Measurements from ENCODE around the gene CATSPERZ. TPM values are rescaled to one million over a fixed set of nuclear protein-coding genes. Genes with fewer than 3 reads are reported as not detected.

CATSPERZ gene
- total RNA-seq, 1 donor from 2014 or later, result 1.0 TPM

GRCh38 chr11:64304032-64304315 is 3.8 kb downstream of the CATSPERZ start:
- Mint-ChIP-seq H3K36me3 (ENCODE audit: low read depth) (peaks cover 1% of the 10 kb centered on the region), H3K4me1 (ENCODE audit: low read depth) (peaks cover 31% of the 10 kb centered on the region), H3K27me3 (ENCODE audit: low read depth) (peaks cover 10% of the 10 kb centered on the region), H3K4me3 (ENCODE audit: unreplicated experiment) (peak overlapping the region; percentile 84), H3K27ac (ENCODE audit: unreplicated experiment) (peak overlapping the region; percentile 97), H3K9me3 (ENCODE audit: low read depth) (no peaks in the 10 kb centered on the region)
- TF ChIP-seq CTCF (IDR thresholded peaks at IDR 0.05), result no peak
- DNase-seq (ENCODE audit: low spot score), result no peak

- DNase-seq (ENCODE audit: low spot score), result no peak
- Mint-ChIP-seq H3K27ac (ENCODE audit: unreplicated experiment) (peak overlapping the region; percentile 97), H3K9me3 (ENCODE audit: low read depth) (no peaks in the 10 kb centered on the region), H3K27me3 (ENCODE audit: low read depth) (peaks cover 8% of the 10 kb centered on the region), H3K36me3 (ENCODE audit: low read depth) (peaks cover 1% of the 10 kb centered on the region), H3K4me1 (ENCODE audit: low read depth) (peaks cover 31% of the 10 kb centered on the region), H3K4me3 (ENCODE audit: unreplicated experiment) (peak overlapping the region; percentile 84)
- peak; percentile 99 for TF ChIP-seq CTCF (IDR thresholded peaks at IDR 0.05)
These were observed 4.3 kb downstream of the CATSPERZ start for GRCh38 chr11:64304316-64305072.

GRCh38 chr11:64305075-64305690 is 5.0 kb downstream of the CATSPERZ start, which contains the start of gene ESRRA:
ESRRA (plus strand) TSS chr11:64305524; CDS start chr11:64307180, 1,656 bp downstream.
- Mint-ChIP-seq H3K9me3 (ENCODE audit: low read depth) (no peaks in the 10 kb centered on the region), H3K27ac (ENCODE audit: unreplicated experiment) (peak within 1 kb of the TSS; percentile 97), H3K36me3 (ENCODE audit: low read depth) (peaks cover 1% of the 10 kb centered on the region), H3K4me1 (ENCODE audit: low read depth) (peaks cover 27% of the 10 kb centered on the region), H3K4me3 (ENCODE audit: unreplicated experiment) (peak within 1 kb of the TSS; percentile 91), H3K27me3 (ENCODE audit: low read depth) (peaks cover 6% of the 10 kb centered on the region)
- TF ChIP-seq CTCF (IDR thresholded peaks at IDR 0.05), result no peak
- peak; percentile 100 for DNase-seq (ENCODE audit: low spot score)

GRCh38 chr11:64305691-64306562 is 5.8 kb downstream of the CATSPERZ start:
- peak overlapping the region; percentile 60 for H3K27ac Mint-ChIP-seq (ENCODE audit: unreplicated experiment)
- H3K9me3 Mint-ChIP-seq (ENCODE audit: low read depth), result no peaks in the 10 kb centered on the region
- peak; percentile 74 for TF ChIP-seq CTCF (IDR thresholded peaks at IDR 0.05)
- H3K27me3 Mint-ChIP-seq (ENCODE audit: low read depth), result no peaks in the 10 kb centered on the region
- H3K4me3 Mint-ChIP-seq (ENCODE audit: unreplicated experiment), result peak overlapping the region; percentile 91
- H3K36me3 Mint-ChIP-seq (ENCODE audit: low read depth), result peaks cover 1% of the 10 kb centered on the region
- DNase-seq (ENCODE audit: low spot score), result peak; percentile 94
- H3K4me1 Mint-ChIP-seq (ENCODE audit: low read depth), result peaks cover 19% of the 10 kb centered on the region

GRCh38 chr11:64306563-64306875 is 6.4 kb downstream of the CATSPERZ start:
- no peaks in the 10 kb centered on the region for H3K9me3 Mint-ChIP-seq (ENCODE audit: low read depth)
- peaks cover 17% of the 10 kb centered on the region for H3K4me1 Mint-ChIP-seq (ENCODE audit: low read depth)

More at GRCh38 chr11:64306563-64306875, 6.4 kb downstream of the CATSPERZ start:
- peak overlapping the region; percentile 91 for H3K4me3 Mint-ChIP-seq (ENCODE audit: unreplicated experiment)
- peak overlapping the region; percentile 60 for H3K27ac Mint-ChIP-seq (ENCODE audit: unreplicated experiment)
- DNase-seq (ENCODE audit: low spot score), result no peak
- TF ChIP-seq CTCF (IDR thresholded peaks at IDR 0.05), result no peak
- H3K36me3 Mint-ChIP-seq (ENCODE audit: low read depth), result peaks cover 1% of the 10 kb centered on the region
- no peaks in the 10 kb centered on the region for H3K27me3 Mint-ChIP-seq (ENCODE audit: low read depth)
